Ectodermal cell (in vitro differentiated cells): ENCODE measurements around the gene C10orf95.

Experiments used
- H3K27ac ChIP-seq: 2 replicates; pipeline ENCODE4 v1.7.0; 2013; ENCODE audit warnings: mild to moderate bottlenecking, low read depth, low read length; ENCODE audit not compliant: insufficient read depth, poor library complexity, severe bottlenecking
- H3K27me3 ChIP-seq: 2 replicates; pipeline ENCODE4 v1.7.0; 2013; ENCODE audit warnings: mild to moderate bottlenecking, low read length; ENCODE audit not compliant: insufficient read depth, control insufficient read depth, poor library complexity, severe bottlenecking
- H3K36me3 ChIP-seq: one replicate; pipeline ENCODE4 v1.7.0; 2013; ENCODE audit warnings: low read length; ENCODE audit not compliant: control insufficient read depth, insufficient read depth
- H3K4me1 ChIP-seq: one replicate; pipeline ENCODE4 v1.7.0; 2013; ENCODE audit warnings: low read length; ENCODE audit not compliant: control insufficient read depth, insufficient read depth
- H3K4me3 ChIP-seq: 2 replicates; pipeline ENCODE4 v1.7.0; 2013; ENCODE audit warnings: low read depth, low read length, control low read depth; ENCODE audit not compliant: insufficient read depth
- H3K9me3 ChIP-seq: 2 replicates; pipeline ENCODE4 v1.7.0; 2013; ENCODE audit warnings: mild to moderate bottlenecking, low read length, moderate library complexity; ENCODE audit not compliant: control insufficient read depth
- WGBS, 2 experiments: methylation state at CpG; one replicate each; pipeline ENCODE4 v1.1.7; 2013; ENCODE audit warnings: missing lambda C conversion rate in 2 of 2; 5-methylcytosine and 5-hydroxymethylcytosine counted together

The C10orf95 gene

DNA sequence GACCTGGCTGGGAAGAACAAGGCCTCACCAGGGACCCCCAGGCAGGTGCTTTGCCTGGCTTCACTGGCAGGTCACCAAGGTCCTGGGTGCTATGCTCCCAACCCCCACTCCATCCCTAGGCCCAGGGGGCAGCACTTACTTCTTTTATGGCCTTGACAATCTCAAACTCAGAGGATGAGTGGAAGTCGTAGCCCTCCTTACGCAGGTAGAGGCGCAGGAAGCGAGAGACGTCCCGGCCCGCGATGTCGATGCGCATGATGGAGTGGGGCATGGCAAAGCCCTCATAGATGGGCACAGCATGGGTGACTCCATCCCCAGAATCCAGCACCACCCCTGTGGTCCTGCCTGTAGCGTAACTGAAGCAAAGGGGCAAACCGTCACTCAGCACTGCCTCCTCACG, 32.7 kb upstream of the C10orf95 start:
- H3K4me1 ChIP-seq = no peaks in the 10 kb centered on the region
- peaks cover 65% of the 10 kb centered on the region for H3K36me3 ChIP-seq
- no peak overlapping the region for H3K27ac ChIP-seq
- no peak overlapping the region for H3K4me3 ChIP-seq
- no peaks in the 10 kb centered on the region for H3K27me3 ChIP-seq
- 97 to 98% methylated on average over 13 of the region's 13 CpGs for WGBS, 2 experiments
- H3K9me3 ChIP-seq = no peaks in the 10 kb centered on the region

DNA sequence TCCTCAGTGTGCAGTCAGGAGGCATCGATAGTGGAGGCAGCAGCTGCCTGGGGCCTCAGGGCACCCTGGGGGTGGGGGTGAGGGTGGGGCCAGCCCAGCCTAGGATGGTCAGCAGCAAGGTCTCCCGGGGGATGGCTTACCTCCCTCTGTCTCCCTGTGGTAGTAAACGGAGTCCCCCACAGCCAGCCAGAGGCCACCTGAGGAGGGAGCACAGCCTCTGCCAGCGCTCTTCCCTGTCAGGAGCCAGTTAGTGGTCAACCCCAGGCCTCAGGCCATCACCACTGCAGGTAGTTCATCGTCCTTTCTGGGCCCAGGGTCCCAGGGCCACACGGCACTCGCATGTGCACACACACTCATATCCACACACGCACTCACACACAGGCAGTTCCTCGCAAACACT, 29.1 kb upstream of the C10orf95 start:
- 92% methylated on average over 9 of the region's 9 CpGs for WGBS, 2 experiments
- no peak overlapping the region for H3K4me3 ChIP-seq
- no peaks in the 10 kb centered on the region for H3K9me3 ChIP-seq
- H3K36me3 ChIP-seq = peaks cover 36% of the 10 kb centered on the region
- H3K27ac ChIP-seq = no peak overlapping the region
- no peaks in the 10 kb centered on the region for H3K27me3 ChIP-seq
- H3K4me1 ChIP-seq = no peaks in the 10 kb centered on the region

DNA sequence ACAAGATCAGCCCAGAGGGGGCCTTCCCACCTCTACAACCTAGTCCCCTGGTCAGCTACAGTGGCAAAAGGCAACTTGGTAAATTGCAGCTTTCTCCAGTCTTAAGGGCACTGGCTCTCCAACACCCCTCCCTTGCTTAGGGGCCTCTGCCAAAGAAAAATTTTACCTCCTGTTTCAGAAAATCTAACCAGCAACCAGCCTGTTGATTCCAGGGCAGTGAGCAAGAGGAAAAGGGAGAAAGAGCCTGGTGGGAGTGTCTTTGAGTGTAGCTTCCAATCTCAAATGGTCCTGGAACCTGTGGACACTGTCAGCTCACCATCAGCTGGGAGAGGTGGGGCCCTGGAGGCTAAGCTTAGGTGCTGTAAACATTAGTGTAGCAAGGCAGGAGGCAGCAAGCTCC, 28.3 kb upstream of the C10orf95 start:
- Histone ChIP-seq H3K27me3 (no peaks in the 10 kb centered on the region), H3K4me1 (no peaks in the 10 kb centered on the region), H3K4me3 (no peak overlapping the region), H3K9me3 (no peaks in the 10 kb centered on the region), H3K27ac (no peak overlapping the region), H3K36me3 (peaks cover 33% of the 10 kb centered on the region)

DNA sequence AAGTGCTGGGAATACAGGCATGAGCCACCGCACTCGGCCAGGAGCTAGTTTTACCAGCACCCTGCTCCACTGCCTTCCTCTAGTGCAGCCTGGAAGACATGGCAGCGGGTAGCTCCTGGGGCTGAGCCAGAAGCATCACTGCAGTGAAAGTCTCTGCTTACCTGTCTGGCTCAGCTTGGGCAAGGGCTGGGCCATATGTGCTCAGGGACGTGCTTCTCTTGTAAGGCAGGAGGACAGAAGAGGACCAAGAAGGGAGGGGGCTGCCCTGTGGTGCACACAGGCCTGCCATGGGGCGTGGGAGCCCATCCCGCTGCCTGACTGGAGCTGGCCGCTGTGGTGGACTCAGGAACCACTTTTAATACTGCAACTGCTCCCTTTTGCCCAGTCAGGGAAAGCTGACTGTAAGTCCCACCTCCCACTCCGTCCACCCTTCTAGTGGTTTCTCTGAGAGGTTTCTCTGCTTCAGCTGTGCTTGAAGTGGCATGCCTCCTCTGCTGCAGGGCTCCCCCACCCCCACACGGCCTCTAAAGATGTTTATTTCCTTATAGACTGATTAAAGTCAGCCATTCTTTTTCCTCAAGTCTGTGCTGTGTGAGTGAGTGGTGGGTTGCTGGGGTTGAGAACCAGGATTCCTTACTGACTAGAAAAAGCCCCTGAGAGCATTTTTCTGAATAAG, 25.3 kb upstream of the C10orf95 start:
- 92 to 94% methylated on average over 8 to 9 of the region's 9 CpGs for WGBS, 2 experiments
- Histone ChIP-seq H3K36me3 (peaks cover 14% of the 10 kb centered on the region), H3K27me3 (no peaks in the 10 kb centered on the region), H3K27ac (no peak overlapping the region), H3K4me1 (no peaks in the 10 kb centered on the region), H3K9me3 (no peaks in the 10 kb centered on the region), H3K4me3 (no peak overlapping the region)

DNA sequence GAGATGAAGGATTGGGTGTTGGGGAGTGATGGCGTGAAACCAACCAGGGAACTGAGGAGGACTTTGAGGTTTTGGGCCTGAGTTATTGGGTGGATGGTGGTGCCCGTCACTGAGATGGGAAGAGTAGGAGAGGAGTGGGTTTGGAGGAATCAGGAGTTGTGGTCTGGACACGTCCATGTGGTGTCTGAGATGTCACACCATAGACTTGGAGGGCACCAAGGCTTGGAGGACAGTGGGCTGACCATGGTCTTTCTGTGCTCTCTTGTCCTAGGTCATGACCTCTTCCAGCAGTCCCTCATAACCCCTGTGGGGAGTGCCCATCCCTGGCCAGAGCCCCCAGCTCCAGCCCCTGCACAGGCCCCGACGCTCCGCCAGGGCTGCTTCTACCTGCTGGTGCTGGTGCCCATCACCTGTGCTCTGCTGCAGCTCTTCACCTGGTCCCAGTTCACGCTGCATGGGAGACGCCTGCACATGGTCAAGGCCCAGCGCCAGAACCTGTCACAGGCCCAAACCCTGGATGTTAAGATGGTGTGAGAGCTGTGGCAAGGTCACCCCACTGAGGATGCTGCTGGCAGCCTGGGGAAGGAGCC, 24.2 kb upstream of the C10orf95 start:
- 95 to 96% methylated on average over 9 of the region's 9 CpGs for WGBS, 2 experiments
- no peak overlapping the region for H3K4me3 ChIP-seq
- H3K36me3 ChIP-seq = peaks cover 5% of the 10 kb centered on the region

DNA sequence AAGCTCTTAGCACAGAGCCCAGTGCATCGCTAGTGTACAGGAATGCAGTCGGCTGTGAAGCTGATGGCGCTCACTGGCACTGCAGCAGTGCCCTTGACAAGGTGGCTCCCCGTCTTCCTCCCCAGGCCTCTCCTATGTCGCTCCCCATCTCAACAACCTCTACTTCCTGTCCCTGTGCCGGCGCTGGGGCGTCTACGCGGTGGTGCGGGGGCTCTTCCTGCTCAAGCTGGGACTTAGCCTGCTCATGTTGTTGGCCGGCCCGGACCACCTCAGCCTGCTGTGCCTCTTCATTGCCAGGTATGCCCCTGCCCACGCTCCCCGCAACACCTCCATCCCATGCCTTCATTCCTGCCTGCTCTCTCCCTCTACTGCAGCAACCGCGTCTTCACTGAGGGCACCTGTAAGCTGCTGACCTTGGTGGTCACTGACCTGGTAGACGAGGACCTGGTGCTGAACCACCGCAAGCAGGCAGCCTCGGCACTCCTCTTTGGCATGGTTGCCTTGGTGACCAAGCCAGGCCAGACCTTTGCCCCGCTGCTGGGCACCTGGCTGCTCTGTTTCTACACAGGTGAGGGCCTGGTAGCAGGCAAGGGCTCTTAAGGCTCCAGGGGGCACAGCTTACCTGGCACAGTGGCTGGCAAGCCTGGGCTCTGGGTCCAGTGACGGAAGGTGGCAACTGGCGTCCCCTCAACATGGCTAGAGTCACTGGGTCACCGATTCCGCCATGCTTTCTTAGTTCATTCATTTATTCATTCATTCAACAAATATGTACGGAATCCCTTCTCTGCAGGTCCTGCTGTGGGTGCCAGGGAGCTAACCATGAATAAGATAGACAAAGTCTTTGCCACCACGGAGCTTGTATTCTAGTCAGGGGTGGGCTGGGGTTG, 22.3 kb upstream of the C10orf95 start:
- Histone ChIP-seq H3K36me3 (no peaks in the 10 kb centered on the region), H3K4me3 (no peak overlapping the region)
- WGBS, 2 experiments = 93 to 96% methylated on average over 27 of the region's 27 CpGs

More for the DNA sequence above, 24.2 kb upstream of the C10orf95 start:
- no peak overlapping the region for H3K27ac ChIP-seq
- H3K9me3 ChIP-seq = no peaks in the 10 kb centered on the region
- H3K27me3 ChIP-seq = no peaks in the 10 kb centered on the region
- H3K4me1 ChIP-seq = no peaks in the 10 kb centered on the region

DNA sequence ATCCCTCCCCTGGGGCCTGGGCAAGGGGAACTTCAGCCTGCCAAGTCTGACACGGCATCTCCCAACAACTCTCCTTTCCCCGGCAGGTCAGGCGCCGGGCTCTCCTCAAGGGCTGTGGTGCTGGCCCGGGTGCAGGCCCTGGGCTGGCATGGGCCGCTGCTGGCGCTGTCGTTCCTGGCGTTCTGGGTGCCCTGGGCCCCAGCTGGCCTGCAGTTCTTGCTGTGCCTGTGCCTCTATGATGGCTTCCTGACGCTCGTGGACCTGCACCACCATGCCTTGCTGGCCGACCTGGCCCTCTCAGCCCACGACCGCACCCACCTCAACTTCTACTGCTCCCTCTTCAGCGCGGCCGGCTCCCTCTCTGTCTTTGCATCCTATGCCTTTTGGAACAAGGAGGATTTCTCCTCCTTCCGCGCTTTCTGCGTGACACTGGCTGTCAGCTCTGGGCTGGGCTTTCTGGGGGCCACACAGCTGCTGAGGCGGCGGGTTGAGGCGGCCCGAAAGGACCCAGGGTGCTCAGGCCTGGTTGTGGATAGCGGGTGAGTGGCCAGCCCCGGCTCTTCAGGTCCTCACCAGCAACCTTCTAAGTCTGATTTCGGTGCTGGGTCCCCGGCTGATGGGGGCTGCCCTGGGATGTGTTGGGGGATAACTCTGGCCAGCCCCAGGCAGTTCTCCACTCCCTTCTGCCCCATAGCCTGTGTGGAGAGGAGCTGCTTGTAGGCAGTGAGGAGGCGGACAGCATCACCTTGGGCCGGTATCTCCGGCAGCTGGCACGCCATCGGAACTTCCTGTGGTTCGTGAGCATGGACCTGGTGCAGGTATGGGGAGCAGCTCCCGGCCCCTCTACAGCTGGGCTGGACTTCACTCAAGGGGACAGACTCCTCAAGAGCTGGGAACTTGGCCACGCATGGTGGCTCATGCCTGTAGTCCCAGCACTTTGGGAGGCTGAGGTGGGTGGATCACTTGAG, 19.5 kb upstream of the C10orf95 start:
- 91 to 95% methylated on average over 35 to 36 of the region's 36 CpGs for WGBS, 2 experiments
- Histone ChIP-seq H3K27me3 (no peaks in the 10 kb centered on the region), H3K27ac (no peak overlapping the region), H3K4me3 (no peak overlapping the region), H3K36me3 (no peaks in the 10 kb centered on the region), H3K4me1 (no peaks in the 10 kb centered on the region), H3K9me3 (no peaks in the 10 kb centered on the region)

More for the DNA sequence above, 22.3 kb upstream of the C10orf95 start:
- H3K27ac ChIP-seq = no peak overlapping the region
- no peaks in the 10 kb centered on the region for H3K4me1 ChIP-seq
- H3K9me3 ChIP-seq = no peaks in the 10 kb centered on the region
- H3K27me3 ChIP-seq = no peaks in the 10 kb centered on the region

DNA sequence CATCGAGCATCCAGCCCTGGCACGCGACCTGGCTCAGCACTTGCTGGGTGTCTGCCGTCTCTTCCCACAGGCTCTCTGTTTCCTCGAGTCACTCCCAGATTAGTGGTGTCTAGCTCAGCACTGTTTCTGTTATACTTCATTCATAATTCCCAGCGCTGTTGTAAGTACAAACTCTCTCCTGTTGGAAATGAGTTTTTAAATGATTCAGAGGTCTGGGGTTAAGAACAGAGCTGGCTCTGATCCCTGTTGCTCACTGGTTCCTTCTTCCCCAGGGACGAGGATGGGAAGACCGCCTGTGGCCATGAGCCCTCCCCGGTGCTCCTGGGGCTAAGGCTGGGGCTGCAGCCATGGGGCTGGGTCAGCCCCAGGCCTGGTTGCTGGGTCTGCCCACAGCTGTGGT, 17.3 kb upstream of the C10orf95 start:
- H3K4me3 ChIP-seq = no peak overlapping the region
- H3K9me3 ChIP-seq = no peaks in the 10 kb centered on the region
- 95 to 96% methylated on average over 9 of the region's 9 CpGs for WGBS, 2 experiments
- no peak overlapping the region for H3K27ac ChIP-seq
- H3K4me1 ChIP-seq = no peaks in the 10 kb centered on the region
- peaks cover 2% of the 10 kb centered on the region for H3K27me3 ChIP-seq
- H3K36me3 ChIP-seq = no peaks in the 10 kb centered on the region

DNA sequence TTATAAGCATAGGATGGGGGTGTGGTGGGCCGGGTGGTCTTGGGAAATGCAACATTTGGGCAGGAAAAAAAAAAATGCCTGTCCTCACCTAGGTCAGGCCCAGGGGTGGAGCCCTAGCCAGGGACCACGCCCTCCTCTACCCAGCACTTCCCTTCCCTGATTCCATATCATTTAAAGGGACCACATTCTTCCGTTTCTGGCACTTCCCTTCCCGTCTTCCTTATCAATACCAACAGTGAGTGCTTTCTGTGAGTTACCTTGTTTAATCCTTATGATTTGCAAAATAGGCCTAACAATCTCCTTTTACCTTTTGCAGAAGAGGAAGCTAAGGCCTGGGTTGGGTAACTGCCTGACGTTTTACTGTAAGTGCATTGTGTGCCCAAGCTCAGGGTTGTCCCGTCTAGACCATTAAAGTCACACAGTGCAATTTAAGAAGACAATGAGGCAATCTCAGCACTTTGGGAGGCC, 16.7 kb upstream of the C10orf95 start:
- no peaks in the 10 kb centered on the region for H3K36me3 ChIP-seq
- no peaks in the 10 kb centered on the region for H3K4me1 ChIP-seq
- WGBS, 2 experiments = 82 to 85% methylated on average over 6 of the region's 6 CpGs
- no peak overlapping the region for H3K27ac ChIP-seq
- H3K9me3 ChIP-seq = no peaks in the 10 kb centered on the region
- no peak overlapping the region for H3K4me3 ChIP-seq
- peaks cover 9% of the 10 kb centered on the region for H3K27me3 ChIP-seq
